NT2/D1 (cell line): ENCODE results near the gene MYO9B.
"Not testable (repeated sequence)": the region's sequence is repeated elsewhere in the genome, so short reads cannot be mapped to it uniquely, and the experiment has no call there.

ENCODE experiments used
- YY1 ChIP-seq: IDR thresholded peaks from 2 replicates; pipeline ENCODE4 v1.6.1; 2011; ENCODE audit not compliant: insufficient read length, insufficient read depth
- ZNF274 ChIP-seq: IDR thresholded peaks from 2 replicates; pipeline ENCODE4 v1.6.1; 2011; ENCODE audit warnings: mild to moderate bottlenecking, low read depth, low read length

GRCh38 chr19:17094694-17095093 is 19.1 kb downstream of the MYO9B start:
- not testable (repeated sequence) for TF ChIP-seq YY1, ZNF274
